Amygdala (tissue), 56 donors: ENCODE results near the gene PLXNA2.

ENCODE experiments used
- DNase-seq, 56 donors: peaks; one replicate each; lab custom pipeline; 2025; lab: John Stamatoyannopoulos, UW

Gene PLXNA2

DNA sequence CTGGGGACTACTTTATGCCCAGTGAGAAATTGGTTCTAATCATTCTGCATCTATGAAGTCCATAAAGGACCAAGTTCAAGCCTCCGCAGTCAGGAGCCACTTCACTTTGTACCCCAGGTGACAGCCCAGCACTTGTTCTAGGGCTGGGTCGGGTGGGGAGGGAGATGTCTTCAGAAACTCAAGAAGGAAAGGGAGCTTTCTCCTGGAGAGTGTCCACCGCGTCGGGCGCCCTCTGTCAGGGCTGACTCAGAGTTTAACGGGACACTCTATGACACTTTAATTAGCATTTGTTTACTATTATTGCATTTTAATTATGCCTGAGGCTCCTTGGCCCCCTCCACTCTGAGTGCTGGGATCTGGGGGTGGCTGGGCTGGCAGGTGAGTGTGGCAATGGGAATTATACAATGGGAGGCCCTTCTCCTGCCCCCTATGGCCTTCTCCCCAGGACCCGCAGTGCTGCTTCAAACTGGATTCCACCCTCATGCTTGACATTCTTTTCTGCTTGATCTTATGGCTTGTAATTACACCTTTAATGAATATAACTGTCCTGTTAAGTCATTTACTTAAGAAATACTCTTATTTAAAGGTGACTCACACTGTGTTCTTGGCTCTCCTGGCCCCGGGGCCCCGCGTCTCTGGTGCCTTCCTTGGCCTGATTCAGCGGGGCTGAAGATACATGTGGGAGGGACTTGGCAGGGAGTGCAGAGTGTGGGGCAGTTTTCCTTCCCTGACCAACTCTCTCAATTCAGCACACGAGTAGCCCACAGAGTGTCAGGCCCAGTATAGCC is 136.6 kb downstream of the PLXNA2 start:
- no peak for DNase-seq

GRCh38 chr1:208106218-208106617 is 138.0 kb downstream of the PLXNA2 start:
- peak in 3 of 56 donors; percentile 9 to 51 (median 27) for DNase-seq

DNA sequence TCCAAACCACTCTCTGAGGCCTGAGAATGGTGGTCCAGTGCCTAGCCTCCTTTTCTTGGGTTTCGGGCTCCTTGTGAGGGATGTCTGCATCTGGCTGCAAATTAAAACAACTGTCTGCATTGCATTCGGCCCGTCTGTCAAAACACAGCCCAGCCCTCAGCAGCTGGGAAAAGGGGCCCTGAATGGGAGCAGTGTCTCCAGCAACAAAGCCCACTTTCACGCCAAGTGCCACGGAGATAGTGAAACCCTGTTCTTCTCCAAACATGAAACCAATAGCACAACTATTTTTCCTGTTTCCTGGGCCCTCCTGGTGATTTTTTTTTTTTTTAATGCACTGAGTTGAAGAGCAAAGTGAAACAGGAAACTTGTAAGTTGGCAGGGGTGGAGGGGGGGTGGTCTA is 138.4 kb downstream of the PLXNA2 start:
- peak in 52 of 56 donors; percentile 21 to 91 (median 67) for DNase-seq

DNA sequence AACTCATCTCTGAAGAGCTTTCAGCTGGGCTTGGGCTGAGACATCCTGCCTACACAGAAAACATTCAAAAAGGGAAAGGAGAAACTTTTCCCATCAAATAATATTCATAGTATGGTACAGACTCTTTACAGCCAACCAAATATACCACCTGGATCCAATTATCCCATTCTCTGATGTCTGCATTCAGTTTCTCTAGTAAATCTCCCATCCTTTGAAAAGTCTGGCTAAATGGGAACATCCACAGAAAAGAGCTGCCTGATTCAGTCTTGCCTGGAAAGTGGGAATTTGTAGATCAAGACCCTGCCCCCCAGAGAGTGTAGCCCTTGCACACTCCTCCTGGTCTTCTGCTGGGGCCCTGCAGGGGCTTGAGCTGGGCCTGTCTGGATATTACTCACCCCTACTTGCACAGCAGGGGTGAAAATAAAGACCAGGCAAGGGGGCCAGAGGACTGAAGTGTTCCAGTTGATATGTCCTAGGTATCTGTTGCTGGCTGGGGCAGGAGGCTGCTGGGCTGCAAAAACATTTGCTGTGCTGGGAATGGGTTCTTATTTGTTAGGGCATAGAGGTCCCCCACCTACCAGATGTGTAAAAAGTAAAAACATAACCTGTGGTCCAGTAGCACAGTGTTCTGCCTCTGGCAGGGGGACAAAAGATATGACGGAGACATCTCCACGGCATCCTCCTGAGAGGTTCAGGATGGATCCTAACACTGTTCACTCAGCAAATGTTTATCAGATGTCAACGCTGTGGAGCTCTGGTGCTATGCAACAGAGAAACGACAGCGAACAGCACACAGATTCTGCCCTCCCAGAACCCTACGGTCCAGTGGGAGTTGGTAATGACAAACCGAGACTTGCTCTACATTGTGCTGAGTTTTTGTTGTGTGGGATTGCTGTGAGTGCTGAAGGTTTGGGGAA is 140.3 kb downstream of the PLXNA2 start:
- no peak for DNase-seq

- peak in 34 of 56 donors; percentile 11 to 82 (median 33) for DNase-seq
Measured at GRCh38 chr1:208101661-208102431, 142.3 kb downstream of the PLXNA2 start.

DNA sequence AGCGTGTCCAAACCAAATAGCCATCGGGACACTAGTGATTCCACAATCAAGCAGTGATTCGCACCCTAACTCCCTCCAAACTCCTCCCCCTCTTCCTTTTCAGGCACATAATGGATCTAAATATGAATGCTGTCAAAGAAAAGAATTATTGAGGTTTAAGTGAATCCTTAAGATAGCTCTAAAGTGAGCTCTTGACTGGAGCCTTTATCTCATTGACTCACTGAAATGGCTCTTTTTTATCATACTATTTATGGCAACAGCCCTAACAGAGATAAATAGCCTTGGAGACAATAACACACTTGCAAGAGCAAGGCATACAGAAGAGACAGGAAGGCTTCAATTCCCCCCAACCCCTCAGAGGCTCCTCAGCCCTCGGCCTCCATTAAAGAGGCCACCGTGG is 143.3 kb downstream of the PLXNA2 start:
- no peak for DNase-seq

DNA sequence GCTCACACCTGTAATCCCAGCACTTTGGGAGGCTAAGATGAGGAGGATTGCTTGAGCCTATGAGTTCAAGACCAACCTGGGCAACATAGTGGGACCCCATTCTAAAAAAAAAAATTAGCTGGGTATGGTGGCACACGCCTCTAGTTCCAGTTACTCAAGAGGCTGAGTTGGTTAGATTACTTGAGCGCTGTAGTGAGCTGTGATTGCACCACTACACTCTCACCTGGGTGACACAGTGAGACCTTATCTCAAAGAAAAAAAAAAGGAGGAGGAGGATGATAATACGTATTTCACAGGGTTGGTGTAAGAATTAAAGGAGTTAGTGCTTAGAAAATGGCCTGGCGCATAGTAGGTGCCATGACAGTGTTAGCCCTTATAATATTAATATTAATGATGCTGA is 144.1 kb downstream of the PLXNA2 start:
- DNase-seq: no peak

DNA sequence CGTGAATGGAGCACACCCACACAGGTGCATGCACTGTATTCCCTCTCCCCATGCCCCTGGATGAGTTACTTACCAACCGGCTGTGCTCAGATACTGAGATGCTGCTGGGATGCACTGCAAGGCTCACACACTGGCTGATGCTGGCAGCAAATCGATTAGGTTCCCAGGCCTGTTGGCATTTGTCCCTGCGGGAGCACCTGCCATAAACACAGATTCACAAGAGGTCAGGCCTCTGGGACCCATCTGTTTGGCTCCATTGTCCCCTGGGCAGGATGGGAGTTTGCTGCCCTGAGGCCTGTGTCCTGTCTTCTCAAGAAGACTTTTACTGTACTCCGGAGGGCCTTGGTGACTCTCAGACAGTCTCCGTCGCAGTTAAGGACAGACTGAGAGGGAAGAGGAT is 145.4 kb downstream of the PLXNA2 start:
- peak in 2 of 56 donors; percentile 17 to 20 for DNase-seq

- DNase-seq: peak in 23 of 56 donors; percentile 8 to 73 (median 23)
Measured at GRCh38 chr1:208093754-208094719, 150.1 kb downstream of the PLXNA2 start.

DNA sequence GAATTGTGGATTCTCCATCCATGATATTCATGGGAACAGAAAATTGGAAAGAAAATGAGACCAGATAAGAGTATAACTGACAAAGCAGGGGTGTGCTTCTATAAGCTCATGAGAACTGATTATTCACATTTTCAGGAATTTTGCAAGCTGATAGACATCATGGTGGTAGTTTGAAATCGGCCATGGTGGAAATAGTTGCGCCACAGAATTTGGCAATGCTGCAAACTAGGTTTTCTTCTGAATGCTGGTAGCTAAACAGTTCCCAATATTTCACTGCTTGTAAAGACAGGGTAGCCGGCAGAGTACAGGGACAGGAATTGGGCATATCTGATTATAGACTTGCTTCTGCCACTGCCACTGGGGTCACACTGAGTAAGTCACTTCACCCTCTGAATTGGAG is 151.1 kb downstream of the PLXNA2 start:
- no peak for DNase-seq

- peak in 1 of 56 donors; percentile 12 for DNase-seq
Measured at GRCh38 chr1:208090388-208091301, 153.5 kb downstream of the PLXNA2 start.

DNA sequence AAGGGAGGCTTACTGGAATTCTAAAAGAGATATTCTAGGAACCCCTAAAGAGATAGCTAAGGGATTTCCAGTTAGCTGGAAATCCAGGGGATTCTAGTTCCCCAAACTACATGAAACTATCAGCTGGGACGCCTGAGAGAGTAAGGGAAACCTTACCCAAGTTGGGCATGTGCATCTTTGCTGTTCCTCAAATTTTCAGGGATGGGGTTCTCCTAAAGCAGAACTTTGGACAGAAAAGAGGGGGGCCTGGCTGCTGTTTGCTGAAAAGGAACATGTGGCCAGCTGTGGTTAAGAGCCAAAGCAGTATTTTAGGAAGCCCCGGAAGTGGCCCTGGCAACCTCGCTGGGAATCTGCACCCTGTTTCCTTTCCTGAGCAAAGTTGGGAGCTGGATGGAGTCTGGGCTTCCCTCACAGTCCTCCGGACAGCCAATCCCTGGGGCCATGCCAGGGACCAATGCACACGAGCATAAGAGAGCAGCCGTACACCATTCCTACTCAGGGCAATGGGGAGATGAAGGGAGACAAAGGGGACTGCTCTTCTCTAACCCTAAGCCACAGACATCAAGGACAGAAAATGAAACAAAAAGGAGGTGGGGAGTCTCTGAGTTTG is 154.3 kb downstream of the PLXNA2 start:
- DNase-seq: no peak

DNA sequence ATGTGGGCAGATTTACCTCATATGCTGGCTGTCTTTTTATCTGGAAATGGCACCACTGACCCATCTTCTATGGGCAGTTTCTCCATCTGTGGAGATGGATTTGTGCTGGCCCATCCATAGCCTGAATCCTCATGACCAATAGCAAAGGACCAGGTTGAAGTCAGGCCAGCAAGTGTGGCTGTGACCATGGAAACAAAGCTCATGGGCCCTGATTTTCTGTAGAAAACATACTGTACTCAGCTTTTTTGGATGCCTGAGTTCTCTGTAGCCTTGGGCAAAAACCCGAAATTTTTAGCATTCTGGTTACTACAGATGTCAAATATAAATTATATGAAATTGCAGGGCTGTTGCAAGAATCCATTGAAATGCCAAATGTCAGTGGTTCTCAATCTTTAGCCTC is 155.0 kb downstream of the PLXNA2 start:
- no peak for DNase-seq

GRCh38 chr1:208088319-208088718 is 155.9 kb downstream of the PLXNA2 start:
- no peak for DNase-seq

GRCh38 chr1:208085655-208086515 is 158.3 kb downstream of the PLXNA2 start:
- DNase-seq: no peak

DNA sequence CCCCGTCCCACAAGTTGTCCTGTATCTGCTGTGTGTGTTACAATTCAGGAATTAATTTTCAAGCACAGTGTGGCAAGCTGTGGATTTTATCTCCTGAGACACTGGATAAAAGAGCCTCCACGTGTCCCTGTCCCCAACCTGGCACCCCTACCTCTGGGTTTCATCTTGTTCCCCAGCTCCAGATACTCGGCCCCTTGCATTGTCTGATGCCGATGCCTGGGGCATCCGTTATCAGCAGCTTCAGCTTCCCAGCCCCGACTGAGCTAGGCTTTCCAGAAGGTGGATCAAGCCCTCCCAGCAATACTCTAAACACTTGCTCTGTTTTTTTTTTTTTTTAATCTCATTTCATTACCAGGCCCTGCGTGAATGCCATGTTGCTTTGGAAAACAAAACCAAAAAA is 159.4 kb downstream of the PLXNA2 start:
- no peak for DNase-seq

DNA sequence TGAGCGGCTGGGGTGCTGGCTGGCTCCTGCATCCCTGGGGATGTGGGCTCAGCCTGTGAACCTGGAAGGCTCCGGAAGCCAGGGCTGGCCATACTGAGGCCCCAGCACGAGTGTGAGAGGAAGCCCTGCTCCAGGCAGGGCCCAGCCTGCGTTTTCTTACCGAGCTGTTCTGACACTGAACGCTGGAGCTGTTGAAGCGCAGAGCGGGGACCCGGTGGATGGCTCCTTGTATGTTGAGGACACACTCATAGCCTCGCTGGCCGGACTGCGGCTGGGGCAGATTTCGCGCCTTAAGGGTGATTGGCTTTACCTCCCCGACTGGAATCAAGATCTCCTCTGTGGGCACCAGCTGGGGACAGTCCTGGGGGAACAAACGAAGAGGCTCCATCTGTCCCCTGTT is 160.0 kb downstream of the PLXNA2 start:
- no peak for DNase-seq
